KG1 (cell line): ENCODE results near the gene LEKR1.

Experiments used
- DNase-seq: peaks from one replicate; lab custom pipeline; 2025; lab: John Stamatoyannopoulos, UW

Gene LEKR1

GRCh38 chr3:156981005-156981404 is 154.9 kb downstream of the LEKR1 start:
- no peak for DNase-seq

- no peak for DNase-seq
These were observed 157.4 kb downstream of the LEKR1 start for GRCh38 chr3:156983559-156983958.

GRCh38 chr3:156985711-156986110 is 159.6 kb downstream of the LEKR1 start:
- no peak for DNase-seq

GRCh38 chr3:156987946-156988345 is 161.8 kb downstream of the LEKR1 start:
- DNase-seq = no peak

GRCh38 chr3:156997351-156997750 is 171.2 kb downstream of the LEKR1 start:
- no peak for DNase-seq

- no peak for DNase-seq
These were observed 175.2 kb downstream of the LEKR1 start for GRCh38 chr3:157001221-157001957.

GRCh38 chr3:157021679-157022078 is 195.5 kb downstream of the LEKR1 start:
- DNase-seq = no peak

GRCh38 chr3:157023226-157023625 is 197.1 kb downstream of the LEKR1 start:
- DNase-seq = no peak

- DNase-seq = no peak
These were observed 199.9 kb downstream of the LEKR1 start for GRCh38 chr3:157026091-157026490.

- DNase-seq = no peak
These were observed 201.9 kb downstream of the LEKR1 start for GRCh38 chr3:157027861-157028745.

- no peak for DNase-seq
These were observed 203.2 kb downstream of the LEKR1 start for GRCh38 chr3:157029365-157029790.

GRCh38 chr3:157030712-157031111 is 204.6 kb downstream of the LEKR1 start:
- no peak for DNase-seq

- no peak for DNase-seq
These were observed 206.8 kb downstream of the LEKR1 start for GRCh38 chr3:157033001-157033400.

GRCh38 chr3:157040456-157040855 is 214.3 kb downstream of the LEKR1 start:
- DNase-seq = no peak

GRCh38 chr3:157042226-157042625 is 216.1 kb downstream of the LEKR1 start:
- DNase-seq = no peak

- DNase-seq = no peak
These were observed 217.6 kb downstream of the LEKR1 start for GRCh38 chr3:157043771-157044170.

GRCh38 chr3:157045238-157045850 is 219.2 kb downstream of the LEKR1 start:
- DNase-seq = no peak

- DNase-seq = no peak
These were observed 220.4 kb downstream of the LEKR1 start for GRCh38 chr3:157046520-157046919.

- no peak for DNase-seq
These were observed 224.9 kb downstream of the LEKR1 start for GRCh38 chr3:157051055-157051454.

- DNase-seq = no peak
These were observed 225.4 kb downstream of the LEKR1 start for GRCh38 chr3:157051591-157051990.

- DNase-seq = no peak
These were observed 229.9 kb downstream of the LEKR1 start for GRCh38 chr3:157056035-157056434.

GRCh38 chr3:157058392-157059071 is 232.4 kb downstream of the LEKR1 start:
- DNase-seq = no peak
